Measurements from ENCODE around the gene ST8SIA6.
"Not testable (repeated sequence)": the region's sequence is repeated elsewhere in the genome, so short reads cannot be mapped to it uniquely, and the experiment has no call there.

Gene ST8SIA6

GRCh38 chr10:17445400-17445998 lies 8.9 kb downstream of the ST8SIA6 start:
- FAIRE-seq (no peak), DNase-seq (ENCODE audit: insufficient read length, low spot score) (no peak)
- TF ChIP-seq POLR2AphosphoS5 (IDR thresholded peaks at IDR 0.05; ENCODE audit: low read depth, low read length): no peak
- no peak for TF ChIP-seq TAF1 (IDR thresholded peaks at IDR 0.05; ENCODE audit: low read depth, low read length)
- no peak for TF ChIP-seq POU2F2 (IDR thresholded peaks at IDR 0.05; ENCODE audit: low read depth, low read length)
- no peak for TF ChIP-seq PAX5 (IDR thresholded peaks at IDR 0.05; ENCODE audit: insufficient read depth, low read length, severe bottlenecking)
- TF ChIP-seq POLR2A (IDR thresholded peaks at IDR 0.05; ENCODE audit: low read depth, low read length): no peak
- TF ChIP-seq SPI1 (IDR thresholded peaks at IDR 0.05; ENCODE audit: low read depth, low read length): no peak

- DNase-seq (ENCODE audit: insufficient read length, low spot score) (no peak), FAIRE-seq (no peak)
- TF ChIP-seq POLR2A (IDR thresholded peaks at IDR 0.05; ENCODE audit: low read depth, low read length): no peak
These were observed 10.0 kb downstream of the ST8SIA6 start for GRCh38 chr10:17444388-17444714.

GRCh38 chr10:17443707-17444387 lies 10.5 kb downstream of the ST8SIA6 start:
- DNase-seq (ENCODE audit: insufficient read length, low spot score) (no peak), FAIRE-seq (no peak)
- TF ChIP-seq POLR2AphosphoS5 (IDR thresholded peaks at IDR 0.05; ENCODE audit: low read depth, low read length) (no peak), POLR2A (IDR thresholded peaks at IDR 0.05; ENCODE audit: low read depth, low read length) (no peak), PAX5 (IDR thresholded peaks at IDR 0.05; ENCODE audit: insufficient read depth, low read length, severe bottlenecking) (no peak), SPI1 (IDR thresholded peaks at IDR 0.05; ENCODE audit: low read depth, low read length) (no peak), TAF1 (IDR thresholded peaks at IDR 0.05; ENCODE audit: low read depth, low read length) (no peak), POU2F2 (IDR thresholded peaks at IDR 0.05; ENCODE audit: low read depth, low read length) (no peak)

GRCh38 chr10:17438583-17438982 lies 15.8 kb downstream of the ST8SIA6 start:
- TF ChIP-seq POU2F2 (IDR thresholded peaks at IDR 0.05; ENCODE audit: low read depth, low read length): no peak
- no peak for TF ChIP-seq PAX5 (IDR thresholded peaks at IDR 0.05; ENCODE audit: insufficient read depth, low read length, severe bottlenecking)
- TF ChIP-seq POLR2AphosphoS5 (IDR thresholded peaks at IDR 0.05; ENCODE audit: low read depth, low read length): no peak
- no peak for TF ChIP-seq SPI1 (IDR thresholded peaks at IDR 0.05; ENCODE audit: low read depth, low read length)
- TF ChIP-seq POLR2A (IDR thresholded peaks at IDR 0.05; ENCODE audit: low read depth, low read length): no peak
- no peak for TF ChIP-seq TAF1 (IDR thresholded peaks at IDR 0.05; ENCODE audit: low read depth, low read length)
- FAIRE-seq (no peak), DNase-seq (ENCODE audit: insufficient read length, low spot score) (no peak)

GRCh38 chr10:17436578-17436977 lies 17.8 kb downstream of the ST8SIA6 start:
- not testable (repeated sequence) for FAIRE-seq; DNase-seq (ENCODE audit: insufficient read length, low spot score)

- FAIRE-seq: no peak
- no peak for TF ChIP-seq TAF1 (IDR thresholded peaks at IDR 0.05; ENCODE audit: low read depth, low read length)
- no peak for TF ChIP-seq POU2F2 (IDR thresholded peaks at IDR 0.05; ENCODE audit: low read depth, low read length)
- no peak for TF ChIP-seq POLR2AphosphoS5 (IDR thresholded peaks at IDR 0.05; ENCODE audit: low read depth, low read length)
- TF ChIP-seq POLR2A (IDR thresholded peaks at IDR 0.05; ENCODE audit: low read depth, low read length): no peak
- TF ChIP-seq SPI1 (IDR thresholded peaks at IDR 0.05; ENCODE audit: low read depth, low read length): no peak
- TF ChIP-seq PAX5 (IDR thresholded peaks at IDR 0.05; ENCODE audit: insufficient read depth, low read length, severe bottlenecking): no peak
- DNase-seq (ENCODE audit: insufficient read length, low spot score): no peak
These were observed 18.4 kb downstream of the ST8SIA6 start for GRCh38 chr10:17435953-17436352.

- no peak for TF ChIP-seq TAF1 (IDR thresholded peaks at IDR 0.05; ENCODE audit: low read depth, low read length)
- TF ChIP-seq SPI1 (IDR thresholded peaks at IDR 0.05; ENCODE audit: low read depth, low read length): no peak
- TF ChIP-seq POLR2AphosphoS5 (IDR thresholded peaks at IDR 0.05; ENCODE audit: low read depth, low read length): no peak
- DNase-seq (ENCODE audit: insufficient read length, low spot score) (no peak), FAIRE-seq (no peak)
These were observed 19.2 kb downstream of the ST8SIA6 start for GRCh38 chr10:17435187-17435586.

GRCh38 chr10:17432723-17433122 lies 21.7 kb downstream of the ST8SIA6 start:
- FAIRE-seq (no peak), DNase-seq (ENCODE audit: insufficient read length, low spot score) (no peak)
- no peak for TF ChIP-seq POU2F2 (IDR thresholded peaks at IDR 0.05; ENCODE audit: low read depth, low read length)
- no peak for TF ChIP-seq TAF1 (IDR thresholded peaks at IDR 0.05; ENCODE audit: low read depth, low read length)
- TF ChIP-seq SPI1 (IDR thresholded peaks at IDR 0.05; ENCODE audit: low read depth, low read length): no peak
- no peak for TF ChIP-seq PAX5 (IDR thresholded peaks at IDR 0.05; ENCODE audit: insufficient read depth, low read length, severe bottlenecking)
- no peak for TF ChIP-seq POLR2A (IDR thresholded peaks at IDR 0.05; ENCODE audit: low read depth, low read length)
- no peak for TF ChIP-seq POLR2AphosphoS5 (IDR thresholded peaks at IDR 0.05; ENCODE audit: low read depth, low read length)

- no peak for FAIRE-seq
- no peak for DNase-seq (ENCODE audit: insufficient read length, low spot score)
- TF ChIP-seq POLR2AphosphoS5 (IDR thresholded peaks at IDR 0.05; ENCODE audit: low read depth, low read length): no peak
- no peak for TF ChIP-seq SPI1 (IDR thresholded peaks at IDR 0.05; ENCODE audit: low read depth, low read length)
- TF ChIP-seq TAF1 (IDR thresholded peaks at IDR 0.05; ENCODE audit: low read depth, low read length): no peak
- TF ChIP-seq PAX5 (IDR thresholded peaks at IDR 0.05; ENCODE audit: insufficient read depth, low read length, severe bottlenecking): no peak
- no peak for TF ChIP-seq POLR2A (IDR thresholded peaks at IDR 0.05; ENCODE audit: low read depth, low read length)
- TF ChIP-seq POU2F2 (IDR thresholded peaks at IDR 0.05; ENCODE audit: low read depth, low read length): no peak
These were observed 22.5 kb downstream of the ST8SIA6 start for GRCh38 chr10:17431871-17432311.

- TF ChIP-seq POLR2A (IDR thresholded peaks at IDR 0.05; ENCODE audit: low read depth, low read length) (no peak), PAX5 (IDR thresholded peaks at IDR 0.05; ENCODE audit: insufficient read depth, low read length, severe bottlenecking) (no peak), POU2F2 (IDR thresholded peaks at IDR 0.05; ENCODE audit: low read depth, low read length) (no peak), SPI1 (IDR thresholded peaks at IDR 0.05; ENCODE audit: low read depth, low read length) (no peak), TAF1 (IDR thresholded peaks at IDR 0.05; ENCODE audit: low read depth, low read length) (no peak), POLR2AphosphoS5 (IDR thresholded peaks at IDR 0.05; ENCODE audit: low read depth, low read length) (no peak)
- DNase-seq (ENCODE audit: insufficient read length, low spot score): no peak
- no peak for FAIRE-seq
These were observed 23.6 kb downstream of the ST8SIA6 start for GRCh38 chr10:17430647-17431355.
